Bronchial epithelial cell (primary cell): Measurements from ENCODE around the gene PARS2. TPM values are rescaled to one million over a fixed set of nuclear protein-coding genes. Genes with fewer than 3 reads are reported as not detected.

Experiments used
- DNase-seq: peaks from one replicate; pipeline ENCODE4 v3.0.0-alpha.2; 2010; ENCODE audit warnings: low read depth
- FAIRE-seq: peaks from 2 replicates; lab custom pipeline; 2011; peaks lifted over from hg19 to GRCh38; lab: Jason Lieb, UNC
- H3K27me3 ChIP-seq: 2 replicates; pipeline ENCODE4 v1.5.1; 2011; ENCODE audit warnings: low read length; ENCODE audit not compliant: control insufficient read depth, insufficient read depth
- H3K36me3 ChIP-seq: 2 replicates; pipeline ENCODE4 v1.5.1; 2011; ENCODE audit warnings: low read length; ENCODE audit not compliant: control insufficient read depth, insufficient read depth
- H3K4me3 ChIP-seq: 2 replicates; pipeline ENCODE4 v1.5.1; 2011; ENCODE audit warnings: mild to moderate bottlenecking, low read depth, low read length, control low read depth
- total RNA-seq: library from RNA; depleted of rRNA; stranded (reverse); fragments of >200 nt; gene quantifications from 2 replicates; pipeline ENCODE4 v1.2.1, GENCODE V29; 2014
- TF ChIP-seq, protein P1 (sequence below): IDR thresholded peaks from 2 replicates; pipeline ENCODE4 v1.5.1; 2011; ENCODE audit warnings: mild to moderate bottlenecking, moderate library complexity, low read length, control low read depth, inconsistent platforms; ENCODE audit not compliant: insufficient read depth, severe bottlenecking

The PARS2 gene
- total RNA-seq, 1 donor from 2014 or later, result 5.3 TPM

DNA sequence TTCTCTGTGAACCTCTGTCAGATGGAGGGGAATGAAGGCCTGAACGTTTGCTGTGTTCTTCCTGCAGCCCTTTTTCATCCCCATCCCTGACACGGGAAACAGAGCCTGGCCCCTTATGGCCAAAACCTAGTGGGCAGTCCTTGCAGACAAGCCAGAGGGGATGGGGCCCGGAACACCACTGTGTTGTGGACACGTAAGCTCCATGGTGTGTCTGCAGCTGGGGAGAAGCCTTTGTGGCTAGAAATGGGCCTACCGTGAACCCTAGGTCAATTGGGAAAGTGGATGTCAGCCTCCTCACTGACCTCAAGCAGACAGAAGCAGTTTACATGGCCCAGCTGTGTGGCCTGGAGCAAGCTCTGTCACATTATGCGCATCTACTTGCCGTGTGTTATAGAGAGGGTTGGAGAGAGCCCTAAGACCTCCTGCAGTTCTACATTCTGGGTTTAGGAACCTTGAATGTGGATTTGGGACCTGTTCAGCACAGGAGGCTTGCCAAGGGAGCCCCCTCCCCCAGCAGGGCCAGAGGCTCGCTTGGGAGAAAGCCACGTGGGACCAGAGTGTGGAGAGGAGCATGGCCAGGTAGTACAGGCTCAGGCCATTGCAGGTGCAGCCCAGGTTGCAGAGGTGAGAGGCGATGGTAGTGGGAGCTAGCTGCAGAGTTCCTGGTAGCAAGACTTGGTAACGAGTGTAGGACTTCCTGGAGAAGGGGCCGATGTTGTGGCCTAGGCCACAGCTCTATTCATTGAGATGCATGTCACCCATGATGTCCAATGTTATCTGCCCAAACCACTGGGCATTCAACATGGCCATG lies 20.7 kb downstream of the PARS2 start:
- peaks cover 11% of the 10 kb centered on the region for H3K36me3 ChIP-seq
- no peak for DNase-seq
- no peaks in the 10 kb centered on the region for H3K27me3 ChIP-seq
- TF ChIP-seq, protein P1, sequence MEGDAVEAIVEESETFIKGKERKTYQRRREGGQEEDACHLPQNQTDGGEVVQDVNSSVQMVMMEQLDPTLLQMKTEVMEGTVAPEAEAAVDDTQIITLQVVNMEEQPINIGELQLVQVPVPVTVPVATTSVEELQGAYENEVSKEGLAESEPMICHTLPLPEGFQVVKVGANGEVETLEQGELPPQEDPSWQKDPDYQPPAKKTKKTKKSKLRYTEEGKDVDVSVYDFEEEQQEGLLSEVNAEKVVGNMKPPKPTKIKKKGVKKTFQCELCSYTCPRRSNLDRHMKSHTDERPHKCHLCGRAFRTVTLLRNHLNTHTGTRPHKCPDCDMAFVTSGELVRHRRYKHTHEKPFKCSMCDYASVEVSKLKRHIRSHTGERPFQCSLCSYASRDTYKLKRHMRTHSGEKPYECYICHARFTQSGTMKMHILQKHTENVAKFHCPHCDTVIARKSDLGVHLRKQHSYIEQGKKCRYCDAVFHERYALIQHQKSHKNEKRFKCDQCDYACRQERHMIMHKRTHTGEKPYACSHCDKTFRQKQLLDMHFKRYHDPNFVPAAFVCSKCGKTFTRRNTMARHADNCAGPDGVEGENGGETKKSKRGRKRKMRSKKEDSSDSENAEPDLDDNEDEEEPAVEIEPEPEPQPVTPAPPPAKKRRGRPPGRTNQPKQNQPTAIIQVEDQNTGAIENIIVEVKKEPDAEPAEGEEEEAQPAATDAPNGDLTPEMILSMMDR, result no peak
- FAIRE-seq, result peak; percentile 32
- H3K4me3 ChIP-seq, result no peak overlapping the region

DNA sequence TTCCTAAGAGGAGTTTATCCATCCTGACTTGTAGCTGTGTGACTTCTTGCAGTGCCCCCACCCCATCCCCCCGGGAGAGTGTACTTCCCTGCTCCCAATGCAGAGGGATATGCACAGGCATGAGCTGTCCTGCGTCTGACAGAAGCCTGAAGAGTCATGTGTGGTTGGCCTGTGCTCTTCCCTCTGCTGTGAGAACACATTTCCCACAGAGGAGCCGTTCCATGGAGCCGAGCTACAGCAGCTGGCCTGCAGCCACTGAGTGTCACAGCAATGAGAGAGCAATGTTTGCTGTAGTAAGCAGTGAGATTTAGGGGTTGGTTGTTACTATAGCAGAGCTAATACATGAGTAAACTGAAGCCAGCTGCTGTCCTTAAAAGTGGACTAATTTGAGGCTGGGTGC lies 22.0 kb downstream of the PARS2 start:
- FAIRE-seq (no peak), DNase-seq (no peak)
- TF ChIP-seq, protein P1, result no peak
- Histone ChIP-seq H3K4me3 (no peak overlapping the region), H3K36me3 (peaks cover 17% of the 10 kb centered on the region), H3K27me3 (no peaks in the 10 kb centered on the region)

DNA sequence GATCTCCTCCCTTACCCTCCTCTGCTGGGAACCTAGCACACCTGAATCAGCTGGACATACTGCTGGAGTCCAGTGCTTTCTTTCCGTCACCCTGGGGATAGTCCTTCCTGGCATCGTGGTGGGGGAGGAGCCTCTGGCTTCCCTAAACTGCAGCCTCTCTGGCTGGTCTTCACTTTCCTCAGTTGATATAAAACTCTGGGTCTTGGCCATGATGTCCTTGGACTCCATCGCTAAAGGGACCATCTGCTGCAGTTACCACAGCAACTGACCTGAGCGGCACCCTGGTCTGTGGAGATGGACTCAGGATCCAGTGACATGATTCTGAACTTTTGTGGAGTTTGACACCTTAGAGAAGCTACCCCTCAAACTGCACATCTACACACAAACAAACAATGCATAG lies 22.8 kb downstream of the PARS2 start:
- TF ChIP-seq, protein P1, result no peak
- no peak for DNase-seq
- Histone ChIP-seq H3K27me3 (no peaks in the 10 kb centered on the region), H3K36me3 (peaks cover 23% of the 10 kb centered on the region), H3K4me3 (no peak overlapping the region)
- no peak for FAIRE-seq

DNA sequence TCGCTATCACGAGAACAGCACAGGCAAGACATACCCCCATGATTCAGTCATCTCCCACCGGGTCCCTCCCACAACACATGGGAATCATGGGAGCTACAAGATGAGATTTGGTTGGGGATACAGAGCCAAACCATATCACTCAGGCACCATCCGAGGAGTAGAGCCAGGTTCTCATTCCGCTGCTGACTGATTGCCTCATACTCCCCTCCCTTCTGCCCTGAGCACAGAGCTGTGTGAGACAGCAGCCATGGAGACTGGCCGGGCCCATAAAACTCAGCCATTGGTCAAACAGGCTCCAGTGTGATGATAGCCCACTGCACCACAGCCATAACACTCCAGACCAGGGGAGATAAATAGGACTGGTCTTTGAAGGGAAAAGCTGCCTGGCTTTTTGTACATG lies 26.1 kb downstream of the PARS2 start:
- Histone ChIP-seq H3K27me3 (no peaks in the 10 kb centered on the region), H3K4me3 (no peak overlapping the region), H3K36me3 (peaks cover 25% of the 10 kb centered on the region)
- TF ChIP-seq, protein P1, result no peak
- FAIRE-seq, result peak; percentile 18
- DNase-seq, result no peak

DNA sequence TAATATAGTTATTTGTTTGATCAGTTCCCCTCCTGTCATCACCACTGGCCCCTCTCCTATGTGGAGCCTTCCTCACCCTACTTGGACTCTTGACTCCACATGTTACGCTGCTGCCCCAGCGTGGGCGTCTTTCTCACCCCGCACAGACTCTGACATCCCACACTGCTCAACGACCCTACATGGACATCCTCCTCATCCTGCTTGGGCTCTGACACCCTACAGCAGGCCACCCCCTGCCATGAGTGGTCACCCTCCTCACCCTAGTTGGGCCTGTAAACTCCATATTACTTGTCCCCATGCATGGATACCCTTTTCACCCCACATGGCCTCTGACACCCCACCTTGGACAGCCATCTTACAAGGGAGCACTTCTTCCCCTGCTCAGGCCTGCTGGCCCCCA lies 27.6 kb downstream of the PARS2 start:
- DNase-seq (no peak), FAIRE-seq (no peak)
- Histone ChIP-seq H3K4me3 (no peak overlapping the region), H3K27me3 (no peaks in the 10 kb centered on the region), H3K36me3 (peaks cover 23% of the 10 kb centered on the region)
- TF ChIP-seq, protein P1, result no peak

DNA sequence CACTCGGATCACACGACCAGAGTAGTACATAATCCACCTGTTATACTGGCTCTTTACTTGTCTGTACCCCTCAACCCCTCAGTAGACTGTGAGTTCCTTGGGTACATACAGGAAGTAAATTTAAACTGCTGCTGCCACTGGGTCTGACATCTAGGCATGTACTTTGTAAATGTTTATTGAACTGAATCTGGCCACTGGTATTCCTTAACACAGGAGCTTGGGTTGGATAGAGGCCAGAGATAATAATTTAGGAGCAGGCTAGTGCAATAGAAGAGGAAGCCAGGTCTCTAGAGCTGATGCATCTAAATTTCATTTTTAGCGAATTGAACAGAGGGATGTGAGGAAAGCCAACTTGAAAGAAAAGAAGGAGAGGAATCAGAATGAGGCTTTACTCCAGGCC lies 36.3 kb downstream of the PARS2 start:
- TF ChIP-seq, protein P1, result no peak
- DNase-seq, result no peak
- no peak overlapping the region for H3K4me3 ChIP-seq
- no peak for FAIRE-seq
- no peaks in the 10 kb centered on the region for H3K27me3 ChIP-seq
- H3K36me3 ChIP-seq, result peaks cover 12% of the 10 kb centered on the region
